ENCODE data around the gene ZNRF2.

GRCh38 chr7:30330134-30331111 lies 46.0 kb downstream of the ZNRF2 start:
- TF ChIP-seq CTCF (IDR thresholded peaks at IDR 0.05) (no peak), POLR2A (IDR thresholded peaks at IDR 0.05) (no peak)

All from adrenal gland (tissue), 5 donors.